Activated T-cell treated with anti-CD3 and anti-CD28 coated beads for 48 hours (primary cell): ENCODE measurements around the gene WDR53.
A peak's percentile ranks its signal among the peaks of the same experiment; 100 is the strongest.
"Not testable (repeated sequence)": the region's sequence is repeated elsewhere in the genome, so short reads cannot be mapped to it uniquely, and the experiment has no call there.

ENCODE experiments used
- DNase-seq: peaks from one replicate; pipeline ENCODE4 v3.0.0-alpha.2; 2020; ENCODE audit warnings: low read depth

The WDR53 gene

DNA sequence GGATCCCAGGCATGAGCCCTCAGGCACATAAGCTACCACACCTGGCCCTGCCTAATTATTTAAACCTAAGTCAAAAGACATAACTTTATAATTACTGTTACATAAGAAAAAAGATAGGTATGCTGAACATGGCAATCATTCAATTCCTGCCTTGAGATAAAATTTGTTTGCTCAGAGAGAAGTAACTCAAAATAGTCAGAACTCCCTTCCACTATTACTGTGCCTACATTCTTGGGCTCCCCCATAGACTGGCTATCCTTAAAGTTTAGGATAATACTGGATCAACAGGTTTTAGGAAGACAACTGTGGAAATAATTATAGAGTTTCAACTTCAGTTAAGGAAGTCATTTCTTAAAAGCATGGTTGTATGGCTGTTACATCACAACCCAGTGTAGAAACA, 9.9 kb downstream of the WDR53 start:
- no peak for DNase-seq

DNA sequence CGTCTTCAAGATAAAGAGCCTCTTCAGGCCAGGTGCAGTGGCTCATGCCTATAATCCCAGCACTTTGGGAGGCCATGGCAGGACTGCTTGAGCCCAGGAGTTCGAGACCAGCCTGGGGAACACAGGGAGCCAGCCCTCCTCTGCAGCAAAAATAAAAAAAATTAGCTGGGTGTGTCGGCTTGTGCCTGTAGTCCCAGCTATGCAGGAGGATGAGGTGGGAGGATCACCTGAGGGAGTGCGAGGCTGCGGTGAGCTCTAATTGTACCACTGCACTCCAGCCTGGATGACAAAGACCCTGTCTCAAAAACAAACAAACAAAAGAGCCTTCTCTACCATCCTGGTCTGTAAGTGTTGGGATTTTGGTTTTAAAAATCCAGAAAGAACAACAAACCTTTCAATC, 11.1 kb downstream of the WDR53 start:
- no peak for DNase-seq

DNA sequence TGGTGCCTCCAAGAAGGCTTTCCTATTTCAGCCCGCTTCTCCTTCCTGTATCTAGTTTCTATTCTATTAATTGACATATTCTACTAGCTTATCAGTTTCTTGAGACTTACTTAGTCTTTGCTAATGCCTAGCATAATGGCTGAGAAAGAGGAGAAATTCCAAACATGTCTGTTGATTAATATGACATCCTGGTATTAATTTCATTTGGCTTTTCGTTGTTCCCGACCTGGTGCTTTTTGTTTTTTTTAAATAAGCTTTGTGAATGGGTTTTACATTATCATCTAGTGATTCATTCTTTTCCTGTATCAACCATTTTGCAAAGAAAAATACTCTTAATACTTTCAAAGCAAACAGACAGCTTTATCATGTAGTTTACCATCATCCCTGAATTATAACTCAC, 13.1 kb downstream of the WDR53 start:
- no peak for DNase-seq

DNA sequence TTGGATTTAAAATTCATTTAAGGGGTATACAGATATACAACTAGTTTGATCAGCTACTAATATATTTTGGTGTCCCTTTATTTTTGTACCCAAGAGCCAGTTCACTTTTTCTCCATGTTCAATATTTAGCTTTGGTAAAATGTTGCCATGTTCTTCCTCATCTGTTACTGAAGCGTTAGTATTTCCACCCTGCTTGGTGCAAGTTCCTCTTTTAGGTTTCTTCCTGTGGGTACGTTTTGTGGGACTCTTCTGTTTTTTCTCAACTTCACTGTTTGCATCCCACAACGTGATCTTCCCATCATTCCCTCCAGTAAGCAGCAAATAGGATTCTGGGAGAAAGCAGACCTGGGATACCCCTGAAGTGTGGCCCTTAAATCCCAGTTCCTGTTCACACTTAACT, 14.1 kb downstream of the WDR53 start:
- no peak for DNase-seq

DNA sequence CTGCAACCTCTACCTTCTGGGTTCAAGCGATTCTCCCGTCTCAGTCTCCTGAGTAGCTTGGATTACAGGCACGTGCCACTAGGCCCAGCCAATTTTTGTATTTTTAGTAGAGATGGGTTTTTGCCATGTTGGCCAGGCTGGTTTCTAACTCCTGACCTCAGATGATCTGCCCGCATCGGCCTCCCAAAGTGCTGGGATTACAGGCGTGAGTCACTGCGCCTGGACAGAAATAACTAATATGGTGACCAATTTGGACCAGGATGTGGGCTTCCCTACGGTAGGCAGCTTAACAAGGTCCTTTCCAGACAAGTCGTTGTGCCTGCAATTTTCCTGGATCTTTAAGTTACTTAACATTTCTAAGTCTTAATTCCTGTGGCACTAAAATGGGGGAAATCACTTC, 14.8 kb downstream of the WDR53 start:
- no peak for DNase-seq

DNA sequence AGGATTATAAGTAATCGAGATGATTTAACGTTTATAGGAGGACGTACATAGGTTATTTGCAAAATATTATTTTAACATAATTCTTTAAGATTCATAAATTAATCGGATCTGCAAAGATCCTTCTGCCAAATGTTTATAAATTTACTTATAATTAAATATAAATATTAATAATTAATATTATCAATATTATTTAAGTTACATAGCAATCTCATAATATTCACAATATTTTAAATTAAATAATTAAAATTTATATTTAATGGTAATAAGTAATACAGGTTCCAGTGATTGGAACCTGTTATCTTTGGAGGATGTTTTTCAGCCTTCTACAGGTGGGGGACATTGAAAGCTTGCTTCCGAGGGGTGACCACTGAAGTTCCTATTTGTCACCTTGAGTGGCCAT, 16.1 kb downstream of the WDR53 start:
- no peak for DNase-seq

DNA sequence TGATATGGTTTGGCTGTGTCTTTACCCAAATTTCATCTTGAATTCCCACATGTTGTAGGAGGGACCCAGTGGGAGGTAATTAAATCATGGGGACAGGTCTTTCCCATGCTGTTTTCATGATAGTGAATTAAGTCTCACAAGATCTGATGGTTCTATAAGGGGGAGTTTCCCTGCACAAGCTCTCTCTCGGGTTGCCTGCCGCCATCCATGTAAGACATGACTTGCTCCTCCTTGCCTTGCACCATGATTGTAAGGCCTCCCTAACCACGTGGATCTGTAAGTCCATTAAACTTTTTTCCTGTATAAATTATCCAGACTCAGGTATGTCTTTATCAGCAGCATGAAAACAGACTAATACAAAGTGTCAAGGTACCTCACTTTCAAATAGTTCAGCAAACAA, 18.2 kb downstream of the WDR53 start:
- not testable (repeated sequence) for DNase-seq

DNA sequence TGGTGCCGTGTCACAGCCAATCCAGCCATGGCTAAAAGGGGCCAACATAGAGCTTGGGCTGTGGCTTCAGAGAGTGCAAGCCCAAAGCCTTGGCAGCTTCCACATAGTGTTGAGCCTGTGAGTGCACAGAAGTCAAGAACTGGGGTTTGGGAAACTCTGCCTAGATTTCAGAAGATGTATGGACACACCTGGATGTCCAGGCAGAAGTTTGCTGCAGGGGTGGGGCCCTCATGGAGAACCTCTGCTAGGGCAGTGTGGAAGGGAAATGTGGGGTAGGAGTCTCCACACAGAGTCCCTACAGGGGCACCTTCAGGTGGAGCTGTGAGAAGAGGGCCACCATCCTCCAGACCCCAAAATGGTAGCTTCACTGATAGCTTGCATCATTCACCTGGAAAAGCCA, 19.0 kb downstream of the WDR53 start:
- DNase-seq = not testable (repeated sequence)

DNA sequence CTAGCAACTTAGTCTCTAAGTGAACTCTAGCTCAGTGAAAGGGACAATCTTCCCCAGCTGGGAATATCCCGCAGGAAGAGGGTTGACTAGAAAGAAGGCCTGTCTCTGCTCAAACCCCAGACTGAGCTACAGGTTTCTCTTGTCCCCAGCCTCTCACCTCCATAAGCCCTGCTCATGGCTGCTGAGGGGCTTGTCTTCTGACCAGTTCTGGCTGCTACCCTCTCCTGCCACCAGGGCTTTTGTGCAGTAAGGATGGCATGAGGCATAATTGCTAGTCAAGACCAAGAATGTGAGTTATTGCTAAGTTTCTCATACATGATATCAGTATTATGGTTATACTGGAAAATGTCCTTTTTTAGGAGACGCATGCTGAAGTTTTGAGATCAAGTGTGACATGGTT, 21.3 kb downstream of the WDR53 start:
- no peak for DNase-seq

DNA sequence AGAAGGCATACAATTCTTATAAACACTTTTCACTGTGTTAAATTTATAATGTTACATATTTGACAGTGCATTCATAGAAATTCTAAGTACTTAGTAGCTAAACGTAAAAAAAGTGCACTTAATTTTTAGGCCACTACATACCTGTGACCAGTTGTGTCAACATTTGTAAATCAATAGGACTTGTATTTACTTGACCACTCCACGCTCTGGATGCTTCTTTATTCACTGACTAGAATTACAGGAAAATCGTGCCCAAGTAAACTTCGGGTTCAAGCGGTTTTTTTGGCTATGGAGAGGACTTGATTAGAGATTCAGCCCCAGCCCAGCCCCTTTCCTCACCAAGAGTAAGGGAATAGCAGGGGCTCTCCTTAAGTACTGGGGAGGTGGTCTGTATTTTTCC, 21.8 kb downstream of the WDR53 start:
- no peak for DNase-seq

DNA sequence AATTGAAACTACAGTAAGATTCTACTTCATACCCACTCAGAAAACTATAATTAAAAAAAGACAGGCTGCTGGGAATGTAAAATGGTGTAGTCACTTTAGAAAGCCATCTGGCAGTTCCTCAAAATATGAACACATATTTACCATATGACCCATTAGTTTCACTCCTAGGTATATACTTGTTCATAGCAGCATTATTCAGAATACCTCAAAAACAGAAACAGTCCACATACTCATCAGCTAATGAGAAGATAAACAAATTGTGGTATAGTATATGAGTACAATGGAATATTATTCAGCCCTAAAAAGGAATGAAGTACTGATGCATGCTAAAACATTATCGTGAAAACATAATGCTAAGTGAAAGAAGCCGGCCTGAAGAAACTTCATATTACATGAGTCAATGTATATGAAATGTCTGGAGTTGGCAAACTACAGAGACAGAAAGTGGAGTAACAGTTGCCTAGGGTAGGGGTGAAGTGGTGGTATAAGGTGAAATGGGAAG, 23.8 kb downstream of the WDR53 start:
- no peak for DNase-seq

DNA sequence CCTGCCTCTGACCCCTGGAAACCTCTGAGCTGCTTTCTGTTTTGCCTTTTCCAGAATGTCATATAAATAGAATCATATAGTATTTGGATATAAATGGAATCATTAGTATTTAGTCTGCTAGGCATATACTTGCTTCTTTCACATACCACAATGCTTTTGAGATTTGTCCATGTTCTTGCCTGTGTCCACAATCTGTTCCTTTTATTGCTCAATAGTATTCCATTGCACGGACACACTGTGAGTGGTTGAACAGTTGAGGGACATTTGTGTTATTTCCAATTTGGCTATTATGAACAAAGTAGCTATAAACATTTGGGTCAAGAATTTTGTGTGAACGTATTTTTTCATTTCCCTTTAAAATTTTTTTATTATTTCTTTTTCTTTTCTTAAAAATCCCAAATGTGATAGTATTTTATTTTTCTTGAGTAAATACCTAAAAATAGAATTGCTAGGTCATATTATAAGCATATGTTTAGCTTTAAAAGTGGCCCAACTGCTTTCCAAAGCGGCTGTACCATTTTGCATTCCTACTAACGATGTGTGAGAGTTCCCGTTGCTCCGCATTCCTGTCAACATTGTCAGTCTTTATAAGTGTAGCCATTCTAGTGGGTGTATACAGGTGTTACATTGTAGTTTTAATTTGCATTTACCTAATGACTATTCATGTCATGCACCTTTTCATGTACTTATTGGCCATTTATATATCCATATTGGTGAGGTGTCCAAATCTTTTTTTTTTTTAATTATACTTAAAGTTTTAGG, 26.5 kb downstream of the WDR53 start:
- no peak for DNase-seq

DNA sequence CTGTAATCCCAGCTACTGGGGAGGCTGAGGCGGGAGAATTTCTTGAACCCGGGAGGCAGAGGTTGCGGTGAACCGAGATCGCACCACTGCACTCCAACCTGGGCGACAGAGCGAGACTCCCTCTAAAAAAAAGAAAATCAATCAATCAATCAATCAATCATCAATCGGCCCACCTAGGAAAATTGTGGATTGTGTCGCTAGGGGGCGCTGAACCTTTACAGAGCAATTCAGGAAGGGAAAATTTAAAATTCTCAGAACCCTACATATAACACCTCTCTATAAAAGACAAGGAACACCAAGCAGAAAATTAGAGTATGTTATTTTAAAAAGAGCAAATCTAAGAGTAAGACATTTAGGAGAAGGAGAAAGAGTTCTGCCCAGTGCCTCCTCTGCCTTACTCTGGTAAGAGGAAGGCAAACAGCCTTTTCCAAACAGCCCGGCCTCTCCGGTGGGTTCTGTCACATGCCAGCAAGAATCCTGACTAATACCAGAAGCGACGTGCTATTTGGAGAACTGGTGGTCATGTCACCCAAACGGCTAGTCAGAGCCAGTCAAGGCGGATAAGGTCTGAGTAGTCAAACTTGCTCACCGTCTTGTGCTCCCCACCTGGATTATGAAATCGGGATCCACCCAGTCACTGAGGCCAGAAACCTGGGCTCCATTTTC, 30.9 kb downstream of the WDR53 start:
- DNase-seq = peak; percentile 36

DNA sequence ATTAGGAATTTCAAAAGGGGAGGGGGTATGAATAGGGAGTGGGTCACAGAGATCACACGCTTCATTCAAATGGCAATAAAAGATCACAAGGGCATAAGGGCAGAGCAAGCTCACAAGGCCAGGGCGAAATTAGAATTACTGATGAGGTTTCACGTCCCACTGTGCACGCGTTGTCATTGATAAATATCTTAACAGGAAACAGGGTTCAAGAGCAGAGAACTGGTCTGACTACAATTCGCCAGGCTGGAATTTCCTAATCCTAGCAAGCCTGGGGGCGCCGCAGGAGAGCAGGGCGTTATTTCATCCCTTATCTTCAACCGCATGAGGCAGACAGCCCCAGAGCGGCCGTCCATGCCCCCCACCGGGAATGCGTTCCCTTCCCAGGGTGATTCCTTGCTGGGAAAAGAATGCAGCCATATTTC, 35.1 kb downstream of the WDR53 start:
- DNase-seq = no peak

DNA sequence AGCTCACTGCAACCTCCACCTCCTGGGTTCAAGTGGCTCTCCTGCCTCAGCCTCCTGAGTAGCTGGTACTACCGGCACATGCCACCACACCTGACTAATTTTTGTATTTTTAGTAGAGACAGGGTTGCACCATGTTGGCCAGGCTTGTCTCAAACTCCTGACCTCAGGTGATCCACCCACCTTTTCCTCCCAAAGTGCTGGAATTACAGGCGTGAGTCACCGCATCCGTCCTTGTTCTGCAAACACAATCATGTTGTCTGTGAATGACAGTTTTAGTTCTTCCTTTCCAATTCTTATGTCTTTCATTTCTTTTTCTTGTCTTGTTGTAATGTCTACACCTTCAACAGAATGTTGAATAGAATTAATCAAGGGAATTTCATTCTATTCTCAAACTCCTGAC, 36.9 kb downstream of the WDR53 start:
- no peak for DNase-seq

DNA sequence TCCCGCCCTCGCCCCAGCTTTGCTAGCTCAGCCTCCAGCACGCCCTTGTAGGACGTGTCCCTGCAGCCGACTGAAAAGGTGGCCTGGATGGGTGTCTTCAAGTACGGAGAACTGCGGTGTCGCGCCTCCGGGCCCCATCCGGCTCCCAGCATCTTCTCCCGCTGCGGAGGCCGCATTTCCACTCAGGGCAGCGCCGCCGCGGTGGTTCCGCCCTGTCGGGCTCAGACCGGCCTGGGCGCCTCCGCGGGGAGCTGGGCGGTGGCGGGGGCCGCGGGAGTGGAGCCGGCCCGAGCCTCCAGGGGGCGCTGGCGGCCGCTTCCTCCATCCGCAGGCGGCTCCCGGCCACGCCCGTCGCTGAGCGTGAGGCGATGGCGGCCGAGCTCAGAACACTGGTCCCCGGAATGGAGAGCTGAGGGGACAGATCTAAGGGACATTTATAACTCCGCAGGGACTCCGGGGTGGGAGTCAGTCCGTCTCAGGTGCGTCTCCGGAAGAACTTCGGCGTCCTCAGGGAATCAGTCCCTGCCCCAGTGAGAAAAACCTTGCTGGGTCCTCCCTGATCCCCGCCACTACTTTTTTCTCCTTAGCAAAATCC, 39.6 kb downstream of the WDR53 start:
- DNase-seq = peak; percentile 92

DNA sequence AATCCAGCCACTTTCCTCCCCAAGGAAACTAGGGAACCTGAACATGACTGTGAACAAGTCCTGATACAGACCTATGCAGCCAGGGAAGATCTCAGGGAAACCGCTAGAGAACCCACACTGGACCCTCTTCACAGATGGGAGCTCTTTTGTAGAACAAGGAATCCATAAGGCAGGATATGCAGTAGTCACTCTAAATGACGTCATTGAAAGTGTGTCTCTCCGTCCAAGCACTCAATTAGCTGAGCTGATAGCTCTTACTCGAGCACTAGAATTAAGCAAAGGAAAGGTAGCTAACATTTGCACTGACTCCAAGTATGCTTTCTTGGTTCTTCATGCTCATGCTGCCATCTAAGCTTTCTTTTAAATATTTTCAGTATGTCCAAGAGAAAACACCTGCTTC, 43.2 kb downstream of the WDR53 start:
- no peak for DNase-seq

DNA sequence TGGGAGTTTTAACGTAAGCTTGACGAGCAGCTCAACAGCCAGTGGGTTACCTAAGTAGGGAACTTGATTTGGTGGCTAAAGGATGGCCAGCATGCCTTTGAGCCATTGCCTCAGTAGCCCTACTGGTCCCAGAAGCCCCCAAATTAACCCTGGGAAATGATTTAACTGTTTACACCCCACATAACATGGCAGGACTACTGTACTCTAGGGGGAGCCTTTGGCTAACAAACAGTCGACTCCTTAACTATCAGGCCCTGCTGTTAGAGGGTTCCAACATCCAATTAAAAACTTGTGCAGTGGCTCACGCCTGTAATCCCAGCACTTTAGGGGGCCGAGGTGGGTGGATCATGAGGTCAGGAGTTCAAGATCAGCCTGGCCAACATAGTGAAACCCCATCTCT, 43.8 kb downstream of the WDR53 start:
- DNase-seq = no peak

DNA sequence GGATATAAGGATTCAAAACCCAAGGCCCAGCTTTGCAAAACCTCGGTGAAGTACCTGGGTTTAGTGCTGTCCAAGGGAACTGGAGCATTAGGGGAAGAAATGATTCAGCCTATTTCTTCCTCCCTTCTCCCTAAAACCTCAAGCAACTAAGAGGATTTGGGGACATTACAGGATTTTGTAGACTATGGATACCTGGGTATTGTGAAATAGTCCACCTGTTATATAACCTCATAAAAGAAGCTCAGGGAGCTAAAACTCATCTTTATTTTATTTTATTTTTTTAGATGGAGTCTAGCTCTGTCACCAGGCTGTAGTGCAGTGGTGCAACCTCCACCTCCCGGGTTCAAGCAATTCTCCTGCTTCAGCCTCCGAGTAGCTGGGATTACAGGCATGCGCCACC, 44.5 kb downstream of the WDR53 start:
- no peak for DNase-seq

DNA sequence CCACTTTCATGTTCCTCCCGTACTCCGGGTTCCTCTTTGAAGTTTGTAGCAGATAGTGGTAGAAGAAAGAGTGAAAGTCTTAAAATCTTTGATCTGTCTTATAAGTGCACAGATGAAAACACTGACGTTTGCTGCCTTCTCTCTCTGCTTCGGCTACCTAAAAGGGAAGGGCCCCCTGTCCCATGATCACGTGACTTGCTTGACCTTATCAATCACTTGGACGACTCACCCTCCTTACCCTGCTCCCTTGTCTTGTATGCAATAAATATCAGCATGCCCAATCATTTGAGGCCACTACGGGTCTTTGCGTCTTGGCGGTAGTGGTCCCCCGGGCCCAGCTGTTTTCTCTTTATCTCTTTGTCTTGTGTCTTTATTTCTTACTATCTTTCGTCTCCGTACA, 47.1 kb downstream of the WDR53 start:
- DNase-seq = not testable (repeated sequence)

DNA sequence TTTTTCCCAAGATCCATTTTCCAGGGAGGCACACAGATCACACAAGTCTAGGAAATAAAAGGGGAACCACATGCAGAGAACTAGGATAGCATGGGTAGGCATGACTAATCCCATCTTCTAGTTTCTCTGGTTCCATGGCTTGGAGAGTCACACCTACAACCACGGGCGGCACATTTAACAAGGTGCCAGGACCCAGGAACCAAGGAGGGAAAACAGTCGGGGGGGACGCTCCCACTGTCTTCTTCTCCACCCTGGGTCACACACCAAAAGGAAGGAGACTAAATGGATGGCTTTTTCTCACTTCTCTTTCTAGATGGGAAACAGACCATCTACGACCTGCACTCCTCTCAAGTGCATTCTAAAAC, 48.7 kb downstream of the WDR53 start:
- no peak for DNase-seq

DNA sequence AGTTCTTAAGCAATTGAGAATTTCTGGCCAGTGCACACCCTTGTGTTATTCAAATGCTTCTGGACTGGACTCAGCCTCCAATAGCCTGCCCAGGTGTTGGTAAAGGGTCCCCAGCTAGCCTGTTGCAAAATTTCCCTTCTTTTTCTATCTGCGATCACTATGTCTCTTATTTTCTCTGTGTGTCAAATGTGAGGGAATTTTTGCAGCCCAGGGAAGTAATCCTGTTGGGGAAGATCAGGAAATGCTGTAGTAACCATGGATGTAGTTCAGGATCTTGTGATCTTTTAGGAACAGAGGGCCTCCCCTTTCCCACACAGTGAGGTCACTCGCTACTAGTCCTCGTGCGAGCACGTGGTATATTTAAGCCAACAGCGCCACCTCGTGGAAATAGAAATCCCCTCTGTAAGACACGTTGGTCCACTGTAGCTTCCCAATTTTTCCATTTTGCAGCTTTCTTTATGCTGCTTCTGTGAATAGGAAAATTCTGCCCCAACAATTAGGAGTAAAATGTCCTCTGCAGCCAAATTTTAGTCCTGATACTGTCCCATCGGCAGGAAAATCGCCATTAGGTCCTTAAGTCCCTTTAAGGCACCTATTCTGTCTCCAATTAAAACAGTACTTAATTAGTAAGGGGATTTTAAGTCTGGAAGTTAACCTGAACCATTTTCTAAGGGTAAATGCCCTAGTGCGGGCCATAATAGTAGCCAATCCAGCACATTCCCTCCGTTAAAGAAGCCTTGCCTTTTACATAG, 49.2 kb downstream of the WDR53 start:
- peak; percentile 39 for DNase-seq

DNA sequence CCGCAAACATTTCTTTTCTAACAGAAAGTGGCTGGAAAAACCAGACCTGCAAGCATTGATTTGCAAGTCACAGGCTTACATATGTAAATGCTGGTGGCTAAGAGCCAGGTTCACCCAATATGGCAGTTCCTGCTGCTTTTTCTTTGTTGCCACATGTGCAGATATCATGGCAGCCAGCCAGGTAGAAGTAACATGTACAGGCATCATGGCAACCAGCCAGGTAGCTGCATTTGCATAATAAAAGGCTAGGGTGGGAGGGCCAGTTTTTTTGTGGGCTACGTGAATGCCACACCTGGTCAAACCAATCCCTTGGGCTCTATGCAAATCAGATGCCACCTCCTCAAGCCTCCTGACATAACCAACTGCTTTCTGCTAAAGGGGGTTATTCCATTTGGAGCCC, 50.4 kb downstream of the WDR53 start:
- DNase-seq = no peak
